Nephron progenitor cell (in vitro differentiated cells): ENCODE results near the gene ATP2B3.

ENCODE experiments used
- DNase-seq: peaks from one replicate; pipeline ENCODE4 v3.0.0; 2021
- H3K27ac Mint-ChIP-seq: 2 replicates; pipeline ENCODE4 v1.8.0; 2021; ENCODE audit warnings: mild to moderate bottlenecking, moderate library complexity, mixed read lengths
- H3K27me3 Mint-ChIP-seq: 2 replicates; pipeline ENCODE4 v1.8.0; 2021; ENCODE audit warnings: mild to moderate bottlenecking, low read depth, mixed read lengths; ENCODE audit not compliant: poor library complexity
- H3K36me3 Mint-ChIP-seq: 2 replicates; pipeline ENCODE4 v1.8.0; 2021; ENCODE audit warnings: low read depth, mixed read lengths
- H3K4me1 Mint-ChIP-seq: 2 replicates; pipeline ENCODE4 v1.8.0; 2021; ENCODE audit warnings: mixed read lengths
- H3K4me3 Mint-ChIP-seq: 2 replicates; pipeline ENCODE4 v1.8.0; 2021; ENCODE audit warnings: mild to moderate bottlenecking, moderate library complexity, mixed read lengths
- H3K9me3 Mint-ChIP-seq: 2 replicates; pipeline ENCODE4 v1.8.0; 2021; ENCODE audit warnings: mild to moderate bottlenecking, moderate library complexity, mixed read lengths
- CTCF ChIP-seq: fragments of 200-600 bp; sonication (generic); IDR thresholded peaks from 2 replicates; pipeline ENCODE4 v1.5.0; 2021; ENCODE audit warnings: antibody characterized with exemption

Gene ATP2B3

GRCh38 chrX:153610836-153611213 lies 93.4 kb downstream of the ATP2B3 start:
- no peak for TF ChIP-seq CTCF
- Mint-ChIP-seq H3K27ac (no peak overlapping the region), H3K9me3 (peaks cover 59% of the 10 kb centered on the region), H3K27me3 (peaks cover 81% of the 10 kb centered on the region), H3K4me3 (no peak overlapping the region), H3K4me1 (no peaks in the 10 kb centered on the region), H3K36me3 (no peaks in the 10 kb centered on the region)
- DNase-seq: no peak

- H3K27ac Mint-ChIP-seq: no peak overlapping the region
- H3K4me3 Mint-ChIP-seq: no peak overlapping the region
- H3K36me3 Mint-ChIP-seq: no peaks in the 10 kb centered on the region
- H3K4me1 Mint-ChIP-seq: no peaks in the 10 kb centered on the region
- TF ChIP-seq CTCF: no peak
- peaks cover 58% of the 10 kb centered on the region for H3K9me3 Mint-ChIP-seq
- H3K27me3 Mint-ChIP-seq: peaks cover 81% of the 10 kb centered on the region
- DNase-seq: no peak
Observed at GRCh38 chrX:153611298-153612095, 94.1 kb downstream of the ATP2B3 start.

GRCh38 chrX:153612413-153612812 lies 95.0 kb downstream of the ATP2B3 start:
- peaks cover 52% of the 10 kb centered on the region for H3K9me3 Mint-ChIP-seq
- DNase-seq: no peak

GRCh38 chrX:153614818-153615217 lies 97.4 kb downstream of the ATP2B3 start:
- DNase-seq: no peak
- H3K27ac Mint-ChIP-seq: no peak overlapping the region
- H3K4me3 Mint-ChIP-seq: no peak overlapping the region
- H3K36me3 Mint-ChIP-seq: no peaks in the 10 kb centered on the region
- TF ChIP-seq CTCF: no peak
- H3K4me1 Mint-ChIP-seq: no peaks in the 10 kb centered on the region
- peaks cover 77% of the 10 kb centered on the region for H3K27me3 Mint-ChIP-seq
- H3K9me3 Mint-ChIP-seq: peaks cover 45% of the 10 kb centered on the region

More at GRCh38 chrX:153612413-153612812, 95.0 kb downstream of the ATP2B3 start:
- Mint-ChIP-seq H3K27me3 (peaks cover 81% of the 10 kb centered on the region), H3K36me3 (no peaks in the 10 kb centered on the region), H3K4me3 (no peak overlapping the region), H3K4me1 (no peaks in the 10 kb centered on the region), H3K27ac (no peak overlapping the region)
- TF ChIP-seq CTCF: no peak

- peaks cover 53% of the 10 kb centered on the region for H3K27me3 Mint-ChIP-seq
- no peak overlapping the region for H3K4me3 Mint-ChIP-seq
- DNase-seq: no peak
- no peaks in the 10 kb centered on the region for H3K36me3 Mint-ChIP-seq
- H3K4me1 Mint-ChIP-seq: peaks cover 20% of the 10 kb centered on the region
- no peak overlapping the region for H3K27ac Mint-ChIP-seq
- no peak for TF ChIP-seq CTCF
- peaks cover 59% of the 10 kb centered on the region for H3K9me3 Mint-ChIP-seq
Observed at GRCh38 chrX:153620576-153620975, 103.1 kb downstream of the ATP2B3 start.
